Common myeloid progenitor, CD34-positive (primary cell): ENCODE results near the gene DUSP7. TPM values are rescaled to one million over a fixed set of nuclear protein-coding genes. Genes with fewer than 3 reads are reported as not detected.

Experiments
- CTCF ChIA-PET: fragments of 350-600 bp; sonication (Branson Sonifier 250); formaldehyde crosslinking; loops from one replicate; lab custom pipeline; 2021; ENCODE audit warnings: antibody characterized with exemption; lab: Charles Lee
- POLR2A ChIA-PET: fragments of 350-600 bp; sonication (Branson Sonifier 250); formaldehyde crosslinking; loops from one replicate; lab custom pipeline; 2021; ENCODE audit warnings: antibody characterized with exemption; lab: Charles Lee
- DNase-seq, 3 donors: peaks; one replicate each; pipeline versions ENCODE4 v3.0.0 to v3.0.0-alpha.2; 2013
- H3K27ac ChIP-seq, 2 experiments: 1 replicate in 1 of 2; 2 replicates in 1 of 2; pipeline ENCODE4 v1.7.0; 2013; ENCODE audit warnings: inconsistent platforms in 2 of 2, low read length in 2 of 2, mild to moderate bottlenecking in 2 of 2, low read depth in 1 of 2, moderate library complexity in 1 of 2; ENCODE audit not compliant: severe bottlenecking in 2 of 2, insufficient read depth in 1 of 2, poor library complexity in 1 of 2
- H3K27me3 ChIP-seq, 5 experiments: replicated peaks in 2 of 5; 1 replicate in 3 of 5; 2 replicates in 2 of 5; pipeline versions ENCODE4 v1.6.1 to v1.7.0; 2013; ENCODE audit warnings: low read length in 4 of 5, mild to moderate bottlenecking in 2 of 5, moderate library complexity in 2 of 5, inconsistent platforms in 1 of 5; ENCODE audit not compliant: insufficient read depth in 5 of 5, control insufficient read depth in 4 of 5
- H3K36me3 ChIP-seq, 4 experiments: 1 replicate in 2 of 4; 2 replicates in 2 of 4; pipeline versions ENCODE4 v1.6.1 to v1.7.0; 2013; ENCODE audit warnings: low read length in 3 of 4, control low read depth in 1 of 4, mild to moderate bottlenecking in 1 of 4; ENCODE audit not compliant: control insufficient read depth in 4 of 4, insufficient read depth in 4 of 4
- H3K4me1 ChIP-seq, 4 experiments: 1 replicate in 3 of 4; 2 replicates in 1 of 4; pipeline versions ENCODE4 v1.6.1 to v1.7.1; 2013; ENCODE audit warnings: low read length in 3 of 4, mild to moderate bottlenecking in 3 of 4, control low read depth in 1 of 4, inconsistent platforms in 1 of 4, moderate library complexity in 1 of 4; ENCODE audit not compliant: control insufficient read depth in 4 of 4, insufficient read depth in 4 of 4; ENCODE audit errors: control extremely low read depth in 1 of 4
- H3K4me3 ChIP-seq, 7 experiments: 1 replicate in 4 of 7; 2 replicates in 3 of 7; pipeline versions ENCODE4 v1.5.1 to v1.7.0; 2013; ENCODE audit warnings: mild to moderate bottlenecking in 7 of 7, low read length in 6 of 7, moderate library complexity in 6 of 7, inconsistent platforms in 2 of 7, low read depth in 2 of 7, control low read depth in 1 of 7; ENCODE audit not compliant: insufficient read depth in 4 of 7, control insufficient read depth in 1 of 7; ENCODE audit errors: extremely low read depth in 1 of 7
- H3K9me3 ChIP-seq, 5 experiments: 1 replicate in 4 of 5; 2 replicates in 1 of 5; pipeline versions ENCODE4 v1.6.1 to v1.7.1; 2013; ENCODE audit warnings: low read length in 4 of 5, mild to moderate bottlenecking in 2 of 5, inconsistent platforms in 1 of 5, low read depth in 1 of 5, moderate library complexity in 1 of 5; ENCODE audit not compliant: control insufficient read depth in 4 of 5, insufficient read depth in 2 of 5; ENCODE audit errors: control extremely low read depth in 1 of 5
- WGBS: methylation state at CpG from one replicate; pipeline ENCODE4 v1.1.5; 2013; ENCODE audit not compliant: insufficient coverage; 5-methylcytosine and 5-hydroxymethylcytosine counted together
- polyA plus RNA-seq: library from polyadenylated mRNA; unstranded; fragments of 120-200 nt; gene quantifications from one replicate; pipeline ENCODE4 v1.2.1, GENCODE V29; 2013

Gene DUSP7
- polyA plus RNA-seq: 10.0 TPM

- Histone ChIP-seq H3K36me3 (peaks cover 0 to 25% (median 9%) of the 10 kb centered on the region in 4 experiments), H3K4me1 (peaks cover 6 to 54% (median 53%) of the 10 kb centered on the region in 4 experiments), H3K27ac (peak within 1 kb of the TSS; percentile 50 to 84), H3K9me3 (no peaks in the 10 kb centered on the region), H3K27me3 (no peaks in the 10 kb centered on the region), H3K4me3 (peak within 1 kb of the TSS; percentile 71 to 98 (median 88))
- DNase-seq: peak in 2 of 3 donors; percentile 65 to 72
- POLR2A ChIA-PET: interaction anchor here (0.5 kb wide), 1 partner anchor 80 kb away, joined by 3 read pairs; no protein-coding TSS in a partner anchor
- WGBS: 0% methylated on average over 41 of the region's 51 CpGs
- CTCF ChIA-PET: interaction anchor here (0.8 to 8.0 kb wide), 16 partner anchors 11 to 113 kb away, joined by 3 to 105 read pairs (median 4); partner anchors contain the start of gene POC1A
These were observed at the start of gene DUSP7 for GRCh38 chr3:52056521-52056967. Gene DUSP7 (minus strand): TSS chr3:52056571. CDS start chr3:52056366, 205 bp downstream.

- ChIA-PET CTCF (interaction anchor here (0.8 to 1.5 kb wide), 3 partner anchors 15 to 107 kb away, joined by 3 to 5 read pairs (median 4); no protein-coding TSS in a partner anchor), POLR2A (no interaction called here)
- H3K27ac ChIP-seq: no peak overlapping the region
- H3K36me3 ChIP-seq: peaks cover 0 to 39% (median 12%) of the 10 kb centered on the region in 4 experiments
- no peak for DNase-seq
- peaks cover 8 to 20% (median 17%) of the 10 kb centered on the region in 4 experiments for H3K4me1 ChIP-seq
- H3K4me3 ChIP-seq: no peak overlapping the region
- 98% methylated on average over 9 of the region's 10 CpGs for WGBS
- no peaks in the 10 kb centered on the region for H3K27me3 ChIP-seq
- H3K9me3 ChIP-seq: peaks cover 0 to 15% (median 0%) of the 10 kb centered on the region in 5 experiments
These were observed 48.6 kb upstream of the DUSP7 start for GRCh38 chr3:52104684-52105640.

- no peak overlapping the region for H3K27ac ChIP-seq
- ChIA-PET POLR2A (no interaction called here), CTCF (no interaction called here)
- peaks cover 0 to 5% (median under 1%) of the 10 kb centered on the region in 4 experiments for H3K4me1 ChIP-seq
- H3K27me3 ChIP-seq: no peaks in the 10 kb centered on the region
- WGBS: 100% methylated on average over 1 of the region's 4 CpGs
- DNase-seq: no peak
- H3K9me3 ChIP-seq: peaks cover 0 to 15% (median 0%) of the 10 kb centered on the region in 5 experiments
- H3K4me3 ChIP-seq: no peak overlapping the region
- peaks cover 0 to 41% (median 13%) of the 10 kb centered on the region in 4 experiments for H3K36me3 ChIP-seq
These were observed 46.6 kb upstream of the DUSP7 start for GRCh38 chr3:52102934-52103333.

- no peak overlapping the region for H3K27ac ChIP-seq
- no peak overlapping the region for H3K4me3 ChIP-seq
- 87% methylated on average over 3 of the region's 3 CpGs for WGBS
- no peaks in the 10 kb centered on the region for H3K27me3 ChIP-seq
- H3K36me3 ChIP-seq: peaks cover 2 to 47% (median 16%) of the 10 kb centered on the region in 4 experiments
- peaks cover 0 to 15% (median 0%) of the 10 kb centered on the region in 5 experiments for H3K9me3 ChIP-seq
- H3K4me1 ChIP-seq: peaks cover 0 to 5% (median 0%) of the 10 kb centered on the region in 4 experiments
- CTCF ChIA-PET: interaction anchor here (0.6 to 3.0 kb wide), 3 partner anchors 10 to 101 kb away, joined by 3 to 16 read pairs (median 4); no protein-coding TSS in a partner anchor
- DNase-seq: no peak
- POLR2A ChIA-PET: no interaction called here
These were observed 42.6 kb upstream of the DUSP7 start for GRCh38 chr3:52099001-52099401.

- Histone ChIP-seq H3K27me3 (no peaks in the 10 kb centered on the region), H3K27ac (no peak overlapping the region), H3K4me3 (no peak overlapping the region), H3K4me1 (peaks cover 0 to 5% (median 0%) of the 10 kb centered on the region in 4 experiments), H3K36me3 (peaks cover 2 to 55% (median 15%) of the 10 kb centered on the region in 4 experiments), H3K9me3 (peaks cover 0 to 15% (median 0%) of the 10 kb centered on the region in 5 experiments)
- WGBS: no CpG with 5 or more reads among the region's 2 CpGs
- no peak for DNase-seq
- ChIA-PET CTCF (interaction anchor here (0.9 to 3.0 kb wide), 5 partner anchors 11 to 100 kb away, joined by 3 to 16 read pairs (median 4); no protein-coding TSS in a partner anchor), POLR2A (no interaction called here)
These were observed 41.6 kb upstream of the DUSP7 start for GRCh38 chr3:52097851-52098507.

GRCh38 chr3:52095990-52096775, 39.8 kb upstream of the DUSP7 start:
- 99% methylated on average over 8 of the region's 8 CpGs for WGBS
- H3K4me1 ChIP-seq: peaks cover 0 to 5% (median 0%) of the 10 kb centered on the region in 4 experiments
- peaks cover 2 to 54% (median 13%) of the 10 kb centered on the region in 4 experiments for H3K36me3 ChIP-seq
- H3K9me3 ChIP-seq: peaks cover 0 to 3% (median 0%) of the 10 kb centered on the region in 5 experiments
- H3K27ac ChIP-seq: no peak overlapping the region
- CTCF ChIA-PET: interaction anchor here (0.9 to 1.6 kb wide), 4 partner anchors 21 to 44 kb away, joined by 3 to 4 read pairs (median 3); no protein-coding TSS in a partner anchor
- no peak overlapping the region for H3K4me3 ChIP-seq
- no peaks in the 10 kb centered on the region for H3K27me3 ChIP-seq
- POLR2A ChIA-PET: no interaction called here
- DNase-seq: no peak
